ENCODE measurements around the gene MAP4K4.

DNA sequence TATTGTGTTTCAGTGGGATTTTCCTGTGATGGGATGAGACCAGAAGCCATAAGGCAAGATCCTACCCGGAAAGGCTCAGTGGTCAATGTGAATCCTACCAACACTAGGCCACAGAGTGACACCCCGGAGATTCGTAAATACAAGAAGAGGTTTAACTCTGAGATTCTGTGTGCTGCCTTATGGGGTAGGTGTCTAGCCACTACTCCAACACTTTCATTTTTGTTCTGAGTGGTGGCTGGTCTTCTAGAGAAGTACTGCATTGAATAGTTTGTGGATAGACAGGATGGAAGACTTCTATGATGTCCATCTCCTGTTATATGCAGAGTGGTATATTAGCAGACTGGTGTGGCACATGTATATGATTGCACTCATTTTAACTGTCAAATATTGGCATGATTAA lies 176.6 kb downstream of the MAP4K4 start:
- TF ChIP-seq, protein P1, sequence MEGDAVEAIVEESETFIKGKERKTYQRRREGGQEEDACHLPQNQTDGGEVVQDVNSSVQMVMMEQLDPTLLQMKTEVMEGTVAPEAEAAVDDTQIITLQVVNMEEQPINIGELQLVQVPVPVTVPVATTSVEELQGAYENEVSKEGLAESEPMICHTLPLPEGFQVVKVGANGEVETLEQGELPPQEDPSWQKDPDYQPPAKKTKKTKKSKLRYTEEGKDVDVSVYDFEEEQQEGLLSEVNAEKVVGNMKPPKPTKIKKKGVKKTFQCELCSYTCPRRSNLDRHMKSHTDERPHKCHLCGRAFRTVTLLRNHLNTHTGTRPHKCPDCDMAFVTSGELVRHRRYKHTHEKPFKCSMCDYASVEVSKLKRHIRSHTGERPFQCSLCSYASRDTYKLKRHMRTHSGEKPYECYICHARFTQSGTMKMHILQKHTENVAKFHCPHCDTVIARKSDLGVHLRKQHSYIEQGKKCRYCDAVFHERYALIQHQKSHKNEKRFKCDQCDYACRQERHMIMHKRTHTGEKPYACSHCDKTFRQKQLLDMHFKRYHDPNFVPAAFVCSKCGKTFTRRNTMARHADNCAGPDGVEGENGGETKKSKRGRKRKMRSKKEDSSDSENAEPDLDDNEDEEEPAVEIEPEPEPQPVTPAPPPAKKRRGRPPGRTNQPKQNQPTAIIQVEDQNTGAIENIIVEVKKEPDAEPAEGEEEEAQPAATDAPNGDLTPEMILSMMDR (conservative IDR thresholded peaks at IDR 0.05; ENCODE audit: low read length): no peak
- no peak for TF ChIP-seq EZH2phosphoT487 (IDR thresholded peaks at IDR 0.05; ENCODE audit: borderline replicate concordance)
